Mucosa of stomach (tissue), 1 donor: ENCODE results near the gene WFDC9.
"Not testable (repeated sequence)": the region's sequence is repeated elsewhere in the genome, so short reads cannot be mapped to it uniquely, and the experiment has no call there.

Experiments used
- H3K27me3 ChIP-seq: one replicate; pipeline ENCODE4 v1.7.0; 2013; ENCODE audit warnings: mild to moderate bottlenecking, low read length; ENCODE audit not compliant: control insufficient read depth, insufficient read depth
- H3K36me3 ChIP-seq: one replicate; pipeline ENCODE4 v1.7.0; 2013; ENCODE audit warnings: low read length; ENCODE audit not compliant: control insufficient read depth, insufficient read depth
- H3K4me1 ChIP-seq: one replicate; pipeline ENCODE4 v1.7.0; 2013; ENCODE audit warnings: mild to moderate bottlenecking, low read length; ENCODE audit not compliant: control insufficient read depth, insufficient read depth
- H3K4me3 ChIP-seq: one replicate; pipeline ENCODE4 v1.7.0; 2013; ENCODE audit warnings: low read length
- H3K9ac ChIP-seq: one replicate; pipeline ENCODE4 v1.7.0; 2013; ENCODE audit warnings: mild to moderate bottlenecking, low read length, moderate library complexity
- H3K9me3 ChIP-seq: one replicate; pipeline ENCODE4 v1.7.0; 2013; ENCODE audit warnings: mild to moderate bottlenecking, low read length, moderate library complexity; ENCODE audit not compliant: control insufficient read depth
- donor health status: Pancreatic carcinoma.

The WFDC9 gene

DNA sequence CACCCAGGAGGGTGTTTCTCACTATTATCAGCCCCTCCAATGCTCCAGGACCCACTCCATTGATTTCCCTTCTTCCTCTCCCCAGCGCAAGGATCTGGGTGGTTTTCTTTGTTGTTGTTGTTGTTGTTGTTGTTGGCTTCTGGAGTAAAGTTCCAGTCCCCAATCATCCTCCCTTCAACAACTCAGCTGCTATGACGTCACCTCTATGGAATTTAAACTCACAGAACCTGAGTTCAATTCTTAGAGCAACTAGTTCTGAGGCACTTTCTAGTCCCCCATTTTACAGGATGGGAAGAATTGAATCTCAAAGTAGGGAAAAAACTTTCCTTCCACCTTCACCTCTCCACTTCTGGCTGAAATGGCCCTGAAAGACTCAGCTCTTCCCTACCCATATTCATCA lies 42.3 kb downstream of the WFDC9 start:
- Histone ChIP-seq H3K36me3 (no peaks in the 10 kb centered on the region), H3K9ac (no peak overlapping the region), H3K4me3 (no peak overlapping the region), H3K27me3 (no peaks in the 10 kb centered on the region), H3K4me1 (no peaks in the 10 kb centered on the region), H3K9me3 (no peaks in the 10 kb centered on the region)

DNA sequence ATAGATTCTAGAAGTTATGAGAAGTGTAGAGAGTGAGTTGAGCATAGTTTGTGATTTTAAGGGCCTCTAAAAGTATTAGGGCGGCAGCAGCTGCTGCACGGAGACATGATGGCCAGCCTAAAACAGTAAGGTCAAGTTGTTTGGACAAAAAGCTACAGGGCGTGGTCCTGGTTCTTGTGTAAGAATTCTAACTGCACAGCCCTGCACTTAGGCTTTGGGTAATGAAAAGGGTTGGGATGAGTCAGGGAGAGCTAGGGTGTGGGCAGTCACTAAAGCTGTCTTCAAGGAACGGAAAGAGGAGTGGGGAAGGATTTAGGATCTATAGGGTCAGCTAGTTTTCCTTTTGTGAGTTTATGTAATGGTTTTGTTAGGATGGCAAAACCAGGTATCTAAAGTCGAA lies 45.1 kb downstream of the WFDC9 start:
- not testable (repeated sequence) for H3K27me3 ChIP-seq, H3K4me3 ChIP-seq, H3K36me3 ChIP-seq, H3K9ac ChIP-seq, H3K4me1 ChIP-seq, H3K9me3 ChIP-seq

DNA sequence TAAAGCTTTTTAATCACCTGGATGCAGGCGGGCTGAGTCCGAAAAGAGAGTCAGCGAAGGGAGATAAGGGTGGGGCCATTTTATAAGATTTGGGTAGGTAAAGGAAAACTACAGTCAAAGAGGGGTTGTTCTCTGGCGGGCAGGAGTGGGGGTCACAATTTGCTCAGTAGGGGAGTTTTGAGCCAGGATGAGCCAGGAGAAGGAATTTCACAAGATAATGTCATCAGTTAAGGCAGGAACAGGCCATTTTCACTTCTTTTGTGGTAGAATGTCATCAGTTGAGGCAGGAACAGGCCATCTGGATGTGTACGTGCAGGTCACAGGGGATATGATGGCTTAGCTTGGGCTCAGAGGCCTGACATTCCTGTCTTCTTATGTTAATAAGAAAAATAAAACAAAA lies 46.8 kb downstream of the WFDC9 start:
- not testable (repeated sequence) for H3K36me3 ChIP-seq, H3K4me1 ChIP-seq, H3K9ac ChIP-seq, H3K4me3 ChIP-seq, H3K27me3 ChIP-seq, H3K9me3 ChIP-seq

DNA sequence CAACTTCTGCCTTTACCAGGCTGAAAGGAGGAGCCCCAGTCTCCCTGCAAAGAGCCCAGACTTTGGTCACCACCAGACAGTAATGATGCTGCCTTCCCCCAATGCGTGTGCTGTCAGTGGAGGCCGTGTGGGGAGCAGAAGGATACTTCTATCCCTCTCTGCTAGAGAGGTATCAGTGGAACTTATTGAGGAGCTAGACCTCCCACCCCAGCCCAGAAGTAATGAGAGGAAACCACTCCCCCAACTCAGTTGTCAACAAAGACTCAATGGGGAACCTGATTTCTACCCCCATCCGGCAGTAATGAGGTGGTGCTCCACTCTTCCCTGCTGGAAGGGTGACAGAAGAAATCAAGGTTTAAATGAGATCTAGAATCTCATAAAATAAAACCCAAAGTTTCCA lies 47.6 kb downstream of the WFDC9 start:
- Histone ChIP-seq H3K9me3 (no peaks in the 10 kb centered on the region), H3K4me3 (no peak overlapping the region), H3K36me3 (no peaks in the 10 kb centered on the region), H3K27me3 (no peaks in the 10 kb centered on the region), H3K9ac (no peak overlapping the region), H3K4me1 (no peaks in the 10 kb centered on the region)

DNA sequence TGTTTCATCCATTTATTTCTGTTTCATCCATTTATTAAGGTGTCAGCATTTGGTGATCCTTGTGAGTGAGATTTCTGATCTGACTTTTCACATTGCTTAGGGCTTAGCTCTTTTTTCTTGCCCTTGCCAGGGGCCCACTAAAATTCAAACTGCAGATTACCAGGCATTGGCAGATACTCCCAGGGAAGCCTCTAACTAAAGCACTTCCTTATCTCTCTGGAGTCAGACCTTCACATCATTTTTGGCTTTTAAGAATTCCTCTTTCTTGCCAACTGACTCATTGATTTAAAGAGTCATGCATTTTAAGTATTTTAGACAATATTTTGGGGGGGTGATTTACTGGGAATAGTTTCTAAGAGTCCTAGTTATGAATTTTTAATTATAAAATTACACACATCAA lies 49.4 kb downstream of the WFDC9 start:
- H3K4me1 ChIP-seq: no peaks in the 10 kb centered on the region
- H3K4me3 ChIP-seq: no peak overlapping the region
- H3K27me3 ChIP-seq: no peaks in the 10 kb centered on the region
- H3K36me3 ChIP-seq: no peaks in the 10 kb centered on the region
- no peaks in the 10 kb centered on the region for H3K9me3 ChIP-seq
- no peak overlapping the region for H3K9ac ChIP-seq

DNA sequence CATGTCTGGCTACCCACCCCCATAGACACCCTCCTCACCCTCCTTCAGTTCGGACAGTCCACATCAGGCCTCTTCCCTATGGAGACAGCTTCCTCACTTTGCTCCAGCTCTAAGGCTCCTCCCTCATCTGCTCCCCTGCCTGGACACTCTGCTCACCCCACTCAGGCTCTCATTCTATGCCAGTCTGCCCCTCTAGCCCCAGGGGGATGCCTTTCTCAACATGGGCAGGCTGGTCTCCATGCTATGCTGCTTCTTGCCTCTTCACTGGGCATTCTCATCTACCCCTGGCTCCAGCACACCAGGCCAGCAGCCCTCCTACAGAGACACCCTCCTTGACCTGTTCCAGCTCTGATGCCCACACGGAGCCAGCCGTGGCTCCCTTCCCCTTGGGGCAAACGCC lies 51.9 kb downstream of the WFDC9 start, which contains the start of gene WFDC8:
Gene WFDC8, minus strand, starts transcription at position 101 of the 400 bp plus-strand sequence. Its CDS starts 37 bp downstream, at position 64.
- Histone ChIP-seq H3K4me1 (no peaks in the 10 kb centered on the region), H3K4me3 (no peak within 1 kb of the TSS), H3K36me3 (no peaks in the 10 kb centered on the region), H3K9me3 (no peaks in the 10 kb centered on the region), H3K27me3 (no peaks in the 10 kb centered on the region), H3K9ac (no peak within 1 kb of the TSS)

DNA sequence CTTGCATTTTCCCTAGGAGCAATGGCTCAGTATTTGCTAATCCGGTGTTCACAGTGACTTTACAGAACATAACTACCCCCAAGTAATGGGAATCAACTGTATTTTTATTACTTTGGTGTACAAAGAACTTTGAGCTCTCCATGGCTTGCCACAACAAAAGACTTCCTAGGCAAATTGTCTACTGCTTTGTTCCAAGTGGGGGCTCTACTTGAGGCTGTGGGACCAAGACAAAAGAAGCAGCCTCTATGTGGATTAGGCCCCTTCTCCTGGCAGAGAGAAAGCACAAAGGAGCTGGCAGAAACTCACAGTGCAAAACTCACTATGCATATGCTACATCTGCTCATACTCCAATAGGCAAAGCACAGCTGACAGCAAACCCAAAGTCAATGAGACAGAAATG lies 52.9 kb downstream of the WFDC9 start:
- Histone ChIP-seq H3K9ac (no peak overlapping the region), H3K4me3 (no peak overlapping the region)

DNA sequence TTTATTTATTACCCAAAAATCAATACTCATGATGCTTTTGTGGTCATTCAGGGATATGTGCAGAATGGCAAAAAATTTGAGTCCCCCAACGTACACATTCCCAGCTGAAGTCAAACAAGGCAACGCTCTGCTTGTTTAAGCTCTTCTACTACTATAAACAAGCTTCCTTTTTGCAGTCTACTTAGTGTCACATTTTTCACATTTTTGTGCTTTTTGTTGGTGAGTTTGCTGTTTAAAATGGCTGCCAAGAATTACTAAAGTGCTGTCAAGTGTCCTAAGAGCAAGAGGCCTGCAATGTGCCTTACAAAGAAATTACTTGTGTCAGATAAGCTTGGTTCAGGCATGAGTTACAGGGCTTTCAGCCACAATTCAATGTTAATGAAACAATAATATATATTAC lies 54.1 kb downstream of the WFDC9 start:
- H3K27me3 ChIP-seq: no peaks in the 10 kb centered on the region
- H3K9ac ChIP-seq: no peak overlapping the region
- no peaks in the 10 kb centered on the region for H3K4me1 ChIP-seq
- no peak overlapping the region for H3K4me3 ChIP-seq
- H3K9me3 ChIP-seq: no peaks in the 10 kb centered on the region
- no peaks in the 10 kb centered on the region for H3K36me3 ChIP-seq

More for the DNA sequence above, 52.9 kb downstream of the WFDC9 start:
- no peaks in the 10 kb centered on the region for H3K4me1 ChIP-seq
- H3K36me3 ChIP-seq: no peaks in the 10 kb centered on the region
- no peaks in the 10 kb centered on the region for H3K27me3 ChIP-seq
- H3K9me3 ChIP-seq: no peaks in the 10 kb centered on the region

DNA sequence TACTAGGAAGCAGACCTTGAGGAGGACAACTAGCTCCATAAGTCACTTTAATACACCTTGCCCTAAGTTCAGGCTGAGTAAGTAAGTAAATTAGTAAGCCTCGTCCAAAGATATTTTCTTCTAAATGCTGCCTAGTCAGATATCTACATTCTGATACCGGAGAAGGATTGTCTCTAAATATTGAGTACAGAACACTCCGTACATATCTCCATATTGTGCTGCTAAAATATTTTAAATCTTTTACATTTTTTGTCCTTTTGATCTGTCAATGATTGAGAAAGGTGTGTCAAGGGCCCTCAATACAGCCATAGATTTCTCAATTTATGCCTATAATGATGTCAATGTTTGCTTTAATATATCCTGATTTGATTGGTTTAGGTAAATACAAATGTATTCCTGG lies 55.2 kb downstream of the WFDC9 start:
- Histone ChIP-seq H3K9ac (no peak overlapping the region), H3K36me3 (no peaks in the 10 kb centered on the region), H3K4me1 (no peaks in the 10 kb centered on the region), H3K4me3 (no peak overlapping the region), H3K27me3 (no peaks in the 10 kb centered on the region), H3K9me3 (no peaks in the 10 kb centered on the region)

DNA sequence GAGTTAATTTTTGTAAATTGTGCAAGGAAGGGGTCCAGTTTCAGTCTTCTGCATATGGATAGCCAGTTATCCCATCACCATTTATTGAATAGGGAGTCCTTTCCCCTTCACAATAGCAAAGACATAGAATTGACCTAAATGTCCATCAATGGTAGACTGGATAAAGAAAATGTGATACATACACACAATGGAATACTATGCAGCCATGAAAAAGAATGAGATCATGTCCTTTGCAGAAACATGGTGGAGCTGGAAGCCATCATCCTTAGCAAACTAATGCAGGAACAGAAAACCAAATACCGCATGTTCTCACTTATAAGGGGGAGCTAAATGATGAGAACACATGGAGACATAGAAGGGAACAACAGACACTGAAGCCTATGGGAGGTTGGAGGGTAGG lies 61.4 kb downstream of the WFDC9 start:
- not testable (repeated sequence) for H3K27me3 ChIP-seq, H3K9me3 ChIP-seq, H3K9ac ChIP-seq, H3K4me3 ChIP-seq, H3K36me3 ChIP-seq, H3K4me1 ChIP-seq

DNA sequence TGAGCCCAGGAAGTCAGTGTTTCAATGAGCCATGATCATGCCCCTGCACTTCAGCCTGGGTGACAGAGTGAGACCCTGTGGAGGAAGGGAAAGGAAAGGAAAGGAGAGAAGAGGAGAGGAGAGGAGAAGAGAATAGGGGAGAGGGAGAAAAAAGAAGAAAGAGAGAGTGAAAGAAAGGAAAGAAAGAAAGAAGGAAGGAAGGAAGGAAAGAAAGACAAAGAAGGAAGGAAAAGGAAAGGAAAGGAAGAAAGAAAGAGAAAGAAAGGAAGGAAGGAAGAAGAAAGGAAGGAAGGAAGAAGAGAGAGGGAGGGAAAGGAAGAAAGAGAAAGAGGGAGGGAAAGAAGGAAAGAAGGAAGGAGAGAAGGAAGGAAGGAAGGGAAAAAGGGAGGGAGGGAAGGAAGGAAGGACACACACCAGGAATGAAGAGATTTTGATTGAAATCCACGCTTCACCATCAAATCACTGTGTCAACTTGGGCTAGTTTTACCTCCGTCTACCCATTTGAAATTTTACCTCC lies 66.3 kb downstream of the WFDC9 start:
- no peaks in the 10 kb centered on the region for H3K27me3 ChIP-seq
- H3K4me1 ChIP-seq: no peaks in the 10 kb centered on the region
- no peaks in the 10 kb centered on the region for H3K9me3 ChIP-seq
- H3K9ac ChIP-seq: no peak overlapping the region
- H3K4me3 ChIP-seq: no peak overlapping the region
- no peaks in the 10 kb centered on the region for H3K36me3 ChIP-seq
